ENCODE measurements around the gene TRPV3.
"Not testable (repeated sequence)": the region's sequence is repeated elsewhere in the genome, so short reads cannot be mapped to it uniquely, and the experiment has no call there.

TRPV3 gene

DNA sequence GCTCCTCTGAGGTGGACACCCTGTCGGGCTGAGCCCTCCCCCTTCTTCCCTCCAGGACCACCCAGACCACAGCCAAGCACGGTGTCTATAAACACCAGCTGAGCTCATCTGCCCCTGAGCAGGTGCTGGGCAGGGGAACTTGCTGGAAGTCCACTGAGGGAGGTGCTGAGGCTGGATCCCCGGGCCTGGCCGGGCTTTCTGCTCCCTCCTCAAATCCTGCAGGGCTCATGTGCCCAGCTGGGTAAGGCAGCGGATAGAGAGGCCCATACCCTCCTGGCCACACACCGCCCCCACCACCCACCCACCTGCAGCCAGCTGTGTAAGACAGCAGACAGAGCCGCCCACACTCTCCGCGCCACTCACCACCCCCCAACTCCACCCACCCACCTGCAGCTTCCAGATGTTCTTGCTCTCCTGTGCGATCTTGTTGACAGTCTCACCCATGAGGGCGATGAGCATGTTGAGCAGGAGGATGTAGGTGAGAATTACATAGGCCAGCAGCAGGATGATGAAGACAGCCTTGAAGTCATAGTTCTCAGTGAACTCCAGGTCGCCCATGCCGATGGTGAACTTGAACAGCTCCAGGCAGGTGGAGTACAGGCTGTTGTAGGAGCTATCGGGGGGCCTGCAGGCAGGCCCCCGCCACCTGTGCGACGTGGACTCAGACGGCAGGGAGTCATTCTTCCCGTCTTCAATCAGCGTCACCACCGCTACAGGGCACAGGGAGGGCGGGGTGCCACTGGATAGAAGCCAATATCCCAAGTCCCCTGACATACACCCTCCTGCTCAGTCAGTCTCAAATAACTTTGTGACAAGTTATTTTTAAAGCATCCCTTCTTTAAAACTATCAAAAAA, 15.9 kb upstream of the TRPV3 start:
- no peak for DNase-seq (ENCODE audit: low spot score)

DNA sequence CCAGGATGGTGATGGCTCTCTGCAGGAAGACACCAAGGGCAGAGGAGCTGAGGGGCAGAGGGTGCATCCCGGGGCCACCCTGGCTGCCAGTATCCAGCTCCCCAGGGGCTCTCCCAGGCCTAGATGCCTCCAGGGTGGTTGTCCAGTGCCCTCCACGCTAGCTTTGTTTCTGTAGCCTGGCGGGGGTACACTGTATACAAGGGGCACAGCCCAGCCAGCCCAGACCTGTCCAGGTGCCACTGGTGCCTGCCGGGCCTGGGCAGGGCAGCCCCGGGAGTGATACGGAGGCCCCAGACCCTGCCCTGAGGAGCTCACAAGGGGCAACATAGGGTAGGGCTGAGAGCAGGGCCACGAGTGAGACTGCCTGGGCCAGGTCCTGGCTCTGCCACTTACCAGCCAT, 14.6 kb upstream of the TRPV3 start:
- DNase-seq (ENCODE audit: low spot score), result no peak

- no peak for DNase-seq (ENCODE audit: low spot score)
These were observed 13.7 kb upstream of the TRPV3 start for GRCh38 chr17:3571043-3571900.

GRCh38 chr17:3569534-3570137, 12.0 kb upstream of the TRPV3 start:
- DNase-seq (ENCODE audit: low spot score), result no peak

DNA sequence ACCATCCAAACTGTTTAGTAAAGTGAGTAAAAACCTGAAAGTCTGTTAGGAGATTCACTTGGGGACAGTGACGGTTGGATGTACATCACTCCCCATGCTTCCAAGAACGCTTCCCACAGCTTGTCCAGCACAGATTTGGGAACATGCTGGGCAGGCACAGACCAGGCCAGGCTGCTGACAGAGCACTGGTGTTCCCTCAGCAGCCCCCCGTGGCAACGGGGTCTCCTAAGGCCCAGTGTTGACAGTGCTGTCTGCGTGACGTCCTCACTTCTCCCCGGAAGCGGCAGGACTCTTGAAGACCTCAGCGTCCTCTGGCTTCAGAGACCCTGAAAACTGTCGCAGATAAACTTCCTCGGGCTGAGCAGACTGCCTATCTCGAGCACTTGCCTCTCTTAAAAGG, 8.9 kb upstream of the TRPV3 start:
- DNase-seq (ENCODE audit: low spot score), result no peak

DNA sequence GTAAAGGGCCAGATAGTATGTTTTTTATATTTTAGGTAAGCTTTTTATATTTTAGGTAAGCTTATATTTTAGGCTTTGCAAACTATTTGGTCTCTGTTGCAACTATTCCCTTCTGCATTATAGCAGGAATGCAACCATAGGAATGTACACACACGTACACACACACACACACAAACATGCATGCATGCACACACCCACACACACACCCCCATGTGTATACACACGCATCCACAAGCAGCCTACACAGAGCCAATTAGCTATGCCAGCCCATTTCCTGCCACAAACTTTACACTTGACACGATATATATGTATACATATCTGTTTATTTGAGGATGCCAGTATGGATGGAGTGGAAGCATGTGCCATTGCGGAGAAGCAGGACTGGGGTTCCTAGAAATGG, 7.5 kb upstream of the TRPV3 start:
- DNase-seq (ENCODE audit: low spot score), result no peak

DNA sequence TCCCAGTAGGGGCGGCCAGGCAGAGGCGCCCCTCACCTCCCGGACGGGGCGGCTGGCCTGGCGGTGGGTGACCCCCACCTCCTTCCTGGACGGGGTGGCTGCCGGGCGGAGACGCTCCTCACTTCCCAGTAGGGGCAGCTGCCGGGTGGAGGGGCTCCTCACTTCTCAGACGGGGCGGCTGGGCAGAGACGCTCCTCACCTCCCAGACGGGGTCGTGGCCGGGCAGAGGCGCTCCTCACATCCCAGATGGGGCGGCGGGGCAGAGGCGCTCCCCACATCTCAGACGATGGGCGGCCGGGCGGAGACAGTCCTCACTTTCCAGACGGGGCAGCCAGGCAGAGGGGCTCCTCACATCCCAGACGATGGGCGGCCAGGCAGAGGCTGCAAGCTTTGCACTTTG, 6.6 kb upstream of the TRPV3 start:
- DNase-seq (ENCODE audit: low spot score), result not testable (repeated sequence)

- no peak for DNase-seq (ENCODE audit: low spot score)
These were observed 1.6 kb upstream of the TRPV3 start for GRCh38 chr17:3559270-3559645.

DNA sequence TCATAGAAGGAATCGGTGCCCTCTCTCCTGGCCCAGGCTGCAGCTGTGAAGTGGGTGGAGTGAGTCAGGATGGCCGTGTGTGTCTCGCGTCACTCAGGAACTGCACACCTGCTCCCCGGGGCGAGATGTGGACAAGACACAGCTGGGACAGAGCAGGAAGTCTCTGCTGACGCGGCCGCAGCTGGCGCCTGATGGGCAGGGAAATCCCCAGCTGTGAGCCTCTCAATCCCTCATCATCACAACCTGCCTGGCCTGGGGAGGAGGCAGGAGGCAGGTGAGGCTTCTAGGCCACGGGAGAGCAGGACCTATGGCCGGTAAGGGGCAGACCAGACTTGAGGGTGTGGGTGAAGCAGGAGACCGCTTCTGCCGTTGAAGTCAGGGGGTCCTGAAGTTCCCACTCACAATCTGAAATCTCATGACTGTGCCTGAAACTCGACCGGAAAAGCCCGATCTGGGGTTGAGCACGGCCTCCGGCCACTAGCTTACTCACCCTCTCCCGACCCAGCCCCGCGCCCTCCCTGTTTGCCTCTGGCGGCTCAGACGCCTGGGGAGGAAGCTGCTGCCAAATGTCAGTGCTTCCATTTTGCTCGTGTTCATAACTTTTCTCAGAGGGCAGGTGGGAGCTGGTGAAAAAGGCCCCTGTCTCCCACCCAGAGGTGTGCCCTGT, 1.1 kb upstream of the TRPV3 start:
- DNase-seq (ENCODE audit: low spot score), result no peak

GRCh38 chr17:3556916-3557767, 470 bp downstream of the TRPV3 start:
- no peak for DNase-seq (ENCODE audit: low spot score)

DNA sequence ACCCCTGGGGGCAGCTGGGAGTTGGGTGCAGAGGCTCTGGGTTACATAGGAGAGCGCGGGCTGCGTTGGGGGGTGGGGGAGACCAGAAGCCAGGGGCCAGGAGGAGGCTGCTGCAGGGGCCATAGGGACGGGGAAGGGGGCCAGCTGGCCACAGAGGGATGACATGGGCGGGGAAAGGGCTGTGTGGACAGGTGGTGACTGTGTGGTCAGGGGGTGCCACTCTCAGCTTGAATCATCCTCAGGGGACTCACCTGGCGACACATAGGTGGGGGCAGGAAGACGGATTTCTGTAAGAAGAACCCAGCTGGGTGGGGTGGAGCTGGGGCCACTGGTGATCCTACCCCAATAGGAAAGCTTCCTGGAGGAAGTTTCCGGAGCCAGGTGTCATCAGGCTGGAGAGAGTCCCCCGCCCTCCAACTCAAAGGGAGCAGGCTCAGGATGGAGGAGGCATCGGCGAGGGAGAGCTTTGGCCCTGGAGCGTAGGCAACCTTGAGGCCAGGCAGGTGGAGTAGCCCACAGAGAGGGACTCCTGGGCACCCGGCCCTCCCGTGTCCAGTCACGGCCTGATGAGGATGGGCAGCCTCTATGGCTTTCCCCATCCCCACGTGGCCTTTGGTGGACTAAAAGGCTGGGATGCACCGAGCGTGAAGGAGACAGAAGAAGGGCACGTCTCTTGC, 1.2 kb downstream of the TRPV3 start:
- DNase-seq (ENCODE audit: low spot score), result no peak

DNA sequence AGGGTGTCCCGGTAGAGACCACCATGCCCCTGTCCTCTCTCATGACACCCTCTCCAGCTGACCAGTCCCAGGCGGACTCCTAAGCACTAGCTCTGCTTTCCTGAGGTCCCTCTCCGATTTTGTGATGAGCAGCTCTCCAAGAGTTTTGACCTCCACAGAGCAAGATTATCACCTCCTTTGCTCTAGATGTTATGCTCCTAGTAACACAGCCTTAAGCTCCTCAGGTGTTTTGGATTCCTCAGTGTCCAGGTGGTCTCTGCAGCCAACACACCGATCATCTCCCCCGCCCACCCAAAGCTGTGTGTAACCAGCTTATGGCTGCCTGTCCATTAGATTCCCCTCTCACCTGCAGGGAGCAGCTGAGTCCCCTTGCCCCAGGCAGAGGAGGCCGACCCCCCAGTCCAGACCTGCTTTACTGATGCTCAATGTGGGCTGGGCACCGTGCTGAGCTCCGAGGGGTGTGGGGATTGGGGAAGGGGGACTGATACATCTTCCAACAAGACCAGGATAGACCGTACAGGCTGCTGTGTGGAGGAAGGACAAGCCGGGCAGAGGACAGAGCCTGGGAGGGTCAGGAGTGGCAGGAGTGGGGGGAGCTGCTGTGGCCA, 2.3 kb downstream of the TRPV3 start:
- no peak for DNase-seq (ENCODE audit: low spot score)

- DNase-seq (ENCODE audit: low spot score), result no peak
These were observed 3.2 kb downstream of the TRPV3 start for GRCh38 chr17:3554440-3554839.

- no peak for DNase-seq (ENCODE audit: low spot score)
These were observed 3.9 kb downstream of the TRPV3 start for GRCh38 chr17:3553419-3554401.

- DNase-seq (ENCODE audit: low spot score), result no peak
These were observed 4.7 kb downstream of the TRPV3 start for GRCh38 chr17:3552916-3553315.

- no peak for DNase-seq (ENCODE audit: low spot score)
These were observed 6.4 kb downstream of the TRPV3 start for GRCh38 chr17:3551189-3551588.

DNA sequence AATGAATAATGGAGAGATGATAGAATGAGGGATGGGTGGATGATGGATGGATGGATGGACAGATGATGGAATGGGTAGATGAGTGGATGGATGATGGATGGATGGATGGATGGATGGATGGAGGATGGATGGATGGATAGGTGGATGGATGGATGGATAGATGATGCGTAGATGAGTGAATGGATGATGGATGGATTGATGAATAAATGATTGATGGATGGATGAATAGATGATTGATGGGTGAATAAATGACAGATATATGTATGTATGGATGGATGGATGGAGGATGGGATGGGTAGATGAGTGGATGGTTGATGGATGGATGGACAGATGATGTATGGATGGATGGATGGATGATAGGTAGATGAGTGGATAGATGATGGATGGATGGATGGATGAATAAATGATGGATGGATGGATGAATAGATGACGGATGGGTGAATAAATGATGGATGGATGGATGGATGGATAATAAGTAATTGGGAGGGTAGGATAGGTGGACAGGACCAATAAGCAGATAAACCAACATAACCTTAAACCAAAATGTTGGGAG, 7.9 kb downstream of the TRPV3 start:
- DNase-seq (ENCODE audit: low spot score), result no peak

- DNase-seq (ENCODE audit: low spot score), result no peak
These were observed 10.0 kb downstream of the TRPV3 start for GRCh38 chr17:3547628-3548027.

DNA sequence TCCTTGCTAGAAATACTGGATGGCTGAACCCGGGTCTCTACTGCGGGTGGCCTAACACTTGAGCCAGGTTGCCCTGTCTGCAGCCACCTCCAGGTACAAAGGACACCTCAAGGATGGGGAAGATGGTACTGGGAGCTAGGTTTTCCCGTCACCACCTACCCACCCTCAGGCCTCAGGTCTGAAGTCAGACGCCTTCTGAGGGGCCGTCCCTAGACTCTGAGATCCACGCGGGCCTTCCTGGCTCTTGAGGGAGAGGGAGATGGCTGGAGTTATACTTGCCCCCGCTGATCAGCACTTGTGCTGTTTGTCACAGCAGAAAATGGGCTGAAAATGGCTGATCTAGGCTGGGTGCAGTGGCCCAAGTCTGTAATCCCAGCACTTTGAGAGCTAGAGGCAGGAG, 10.6 kb downstream of the TRPV3 start:
- no peak for DNase-seq (ENCODE audit: low spot score)

All from kidney capillary endothelial cell (primary cell).